Left kidney (tissue), 2 donors: ENCODE results near the gene OR51B2. TPM values are rescaled to one million over a fixed set of nuclear protein-coding genes. Genes with fewer than 3 reads are reported as not detected.
"Not testable (repeated sequence)": the region's sequence is repeated elsewhere in the genome, so short reads cannot be mapped to it uniquely, and the experiment has no call there.

Source experiments
- DNase-seq: peaks from one replicate; pipeline ENCODE4 v3.0.0-alpha.2; 2013
- polyA plus RNA-seq: library from polyadenylated mRNA; unstranded; fragments of 120-200 nt; gene quantifications from one replicate; pipeline ENCODE4 v1.2.1, GENCODE V29; 2013; ENCODE audit not compliant: insufficient read length

The OR51B2 gene
- polyA plus RNA-seq, 1 donor = not detected

DNA sequence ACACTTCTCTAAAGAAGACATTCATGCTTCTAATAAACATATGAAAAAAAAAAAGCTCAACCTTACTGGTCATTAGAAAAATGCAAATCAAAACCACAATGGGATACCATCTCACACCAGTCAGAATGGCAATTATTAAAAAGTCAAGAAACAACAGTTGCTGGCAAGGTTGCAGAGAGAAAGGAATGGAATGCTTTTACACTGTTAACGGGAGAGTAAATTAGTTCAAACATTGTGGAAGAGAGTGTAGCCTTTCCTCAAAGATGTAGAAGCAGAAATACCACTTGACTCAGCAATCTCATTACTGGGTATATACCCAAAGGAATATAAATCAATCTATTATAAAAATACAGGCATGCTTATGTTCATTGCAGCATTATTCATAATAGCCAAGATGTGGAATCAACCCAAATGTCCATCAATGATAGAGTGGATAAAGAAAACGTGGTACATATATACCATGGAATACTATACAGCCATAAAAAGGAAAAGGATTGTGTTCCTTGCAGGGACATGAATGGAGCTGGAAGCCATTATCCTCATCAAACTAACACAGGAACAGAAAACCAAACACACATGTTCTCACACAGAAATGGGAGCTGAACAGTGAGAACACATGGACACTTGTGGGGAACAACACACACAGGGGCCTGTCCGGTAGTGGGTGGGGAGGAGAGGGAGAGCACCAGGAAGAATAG lies 10.6 kb downstream of the OR51B2 start:
- DNase-seq = not testable (repeated sequence)

DNA sequence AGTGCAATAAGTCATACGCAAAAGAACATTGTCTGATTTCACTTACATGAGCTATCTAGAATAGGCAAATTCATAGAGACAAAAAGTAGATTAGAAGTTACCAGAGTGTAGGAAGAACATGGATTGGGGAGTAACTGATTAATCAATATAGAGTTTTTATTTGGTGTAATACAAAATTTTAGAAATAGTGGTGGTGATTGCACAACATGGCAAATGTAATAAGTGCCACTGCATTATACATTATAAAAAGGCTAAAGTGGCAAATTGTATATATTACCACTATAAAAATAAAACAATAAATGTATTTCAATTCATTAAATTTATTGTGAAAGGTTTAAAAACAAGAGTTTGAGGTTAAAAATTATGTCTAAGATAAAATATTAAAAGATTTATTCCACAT lies 13.7 kb downstream of the OR51B2 start:
- DNase-seq = no peak

DNA sequence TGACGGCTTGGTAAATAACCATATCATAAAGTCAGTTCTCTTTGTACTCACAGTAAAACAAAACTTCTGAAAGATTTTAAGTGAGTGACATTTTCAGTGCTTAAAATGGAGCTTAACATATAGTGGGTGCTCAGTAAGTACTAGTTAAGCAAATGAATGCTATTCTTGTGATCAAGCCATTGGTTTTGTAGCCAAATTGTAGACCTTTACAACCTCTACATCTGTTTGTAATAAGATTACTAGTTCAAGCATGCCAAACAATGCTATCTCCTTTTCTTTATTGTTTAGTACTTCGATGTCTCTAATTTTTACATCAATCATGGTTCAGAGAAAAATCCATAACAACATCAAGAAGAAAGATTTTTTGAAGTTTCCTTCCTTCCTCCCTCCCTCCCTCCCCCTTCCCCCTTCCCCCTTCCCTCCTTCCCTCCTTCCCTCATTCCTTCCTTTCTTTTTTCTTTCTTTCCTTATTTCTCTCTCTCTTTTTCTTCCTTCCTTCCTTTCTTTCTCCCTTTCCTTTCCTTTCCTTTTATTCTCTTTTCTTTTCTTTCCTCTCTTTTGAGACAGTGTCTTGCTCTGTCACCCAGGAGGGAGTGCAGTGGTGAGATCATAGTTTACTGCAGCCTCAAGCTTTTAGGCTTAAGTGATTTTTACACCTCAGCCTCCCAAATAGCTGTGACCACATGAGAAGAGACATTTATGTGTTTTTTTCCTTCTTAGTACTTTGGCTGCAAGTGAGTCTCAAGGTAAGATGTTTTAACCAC lies 16.7 kb downstream of the OR51B2 start:
- no peak for DNase-seq

DNA sequence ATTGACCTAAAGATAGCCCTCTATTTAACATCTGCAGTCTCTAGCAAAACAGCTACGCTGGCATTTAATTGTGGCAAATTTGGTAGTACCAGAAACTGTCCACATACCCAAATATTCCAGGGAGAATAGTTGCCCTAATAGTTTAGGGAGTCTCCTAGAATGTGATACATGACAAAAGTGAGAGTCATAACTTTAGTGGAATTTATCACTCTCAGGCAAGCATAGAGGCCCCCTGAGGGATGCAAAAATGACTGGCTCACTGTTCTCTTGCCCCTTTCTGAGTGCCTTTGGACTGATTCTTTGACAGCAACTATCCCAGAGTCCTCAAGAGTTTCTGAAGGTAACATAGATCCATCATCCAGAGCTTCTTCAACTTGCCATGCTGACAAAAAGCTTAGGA lies 20.1 kb downstream of the OR51B2 start:
- DNase-seq = no peak

DNA sequence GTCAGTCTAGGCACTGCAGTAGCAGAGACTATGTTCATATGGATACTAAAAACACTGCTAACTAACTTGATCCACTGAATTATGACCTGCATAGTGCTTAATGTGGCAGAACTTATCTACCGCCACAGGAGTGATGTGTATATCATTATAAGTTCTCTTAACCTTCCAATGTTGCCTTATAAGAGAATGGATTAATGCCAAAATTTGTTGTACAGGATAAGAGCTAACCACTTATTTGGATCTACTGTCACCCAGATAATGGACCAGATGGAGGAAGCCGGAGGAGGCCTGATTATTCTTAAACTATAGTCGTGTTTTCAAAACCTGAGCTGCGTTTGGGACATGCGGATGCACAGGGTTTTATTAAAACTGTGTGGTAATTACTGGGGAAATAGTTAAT lies 20.5 kb downstream of the OR51B2 start:
- DNase-seq = no peak

DNA sequence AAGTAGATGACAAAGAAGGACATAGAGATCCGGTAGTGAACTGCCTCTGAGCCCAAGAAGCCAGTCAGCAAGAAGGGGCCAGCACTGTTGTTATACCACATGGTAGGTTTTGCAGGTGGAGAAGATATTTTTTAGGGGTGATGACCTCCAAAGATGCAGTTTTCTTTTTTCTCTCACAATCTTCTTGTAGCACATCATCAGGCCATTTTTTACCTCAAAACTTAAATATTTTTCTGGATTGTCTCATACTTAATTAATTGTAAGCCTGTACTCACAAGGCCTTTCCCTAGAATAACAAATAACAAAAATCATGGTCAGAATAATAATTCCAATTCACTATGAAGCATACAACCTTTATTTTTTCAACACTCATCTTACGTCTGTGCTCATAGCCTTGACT lies 22.3 kb downstream of the OR51B2 start, which contains the start of gene OR51B4:
TSS of gene OR51B4 (minus strand) at position 101 of the 400 bp plus-strand sequence. CDS start at position 101, 0 bp downstream.
- no peak for DNase-seq

DNA sequence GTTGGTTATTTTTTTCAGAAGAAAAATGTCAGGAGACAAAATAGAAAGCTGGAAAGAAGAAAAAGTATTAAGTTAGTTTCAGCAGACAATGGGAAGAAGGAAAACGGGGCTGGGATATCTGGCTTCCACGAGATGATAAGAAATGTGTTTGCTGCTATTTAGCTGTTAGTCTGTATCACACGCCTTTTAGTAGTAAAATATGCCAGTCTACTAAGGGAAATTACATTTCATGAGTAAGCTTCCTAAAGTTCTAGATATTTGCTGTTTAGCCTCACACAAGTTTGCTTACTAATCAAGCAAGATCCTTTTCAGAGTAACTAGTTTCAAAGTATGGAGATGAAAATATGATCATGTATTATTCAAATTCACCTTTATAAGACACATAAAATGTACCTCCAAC lies 23.8 kb downstream of the OR51B2 start:
- DNase-seq = no peak

DNA sequence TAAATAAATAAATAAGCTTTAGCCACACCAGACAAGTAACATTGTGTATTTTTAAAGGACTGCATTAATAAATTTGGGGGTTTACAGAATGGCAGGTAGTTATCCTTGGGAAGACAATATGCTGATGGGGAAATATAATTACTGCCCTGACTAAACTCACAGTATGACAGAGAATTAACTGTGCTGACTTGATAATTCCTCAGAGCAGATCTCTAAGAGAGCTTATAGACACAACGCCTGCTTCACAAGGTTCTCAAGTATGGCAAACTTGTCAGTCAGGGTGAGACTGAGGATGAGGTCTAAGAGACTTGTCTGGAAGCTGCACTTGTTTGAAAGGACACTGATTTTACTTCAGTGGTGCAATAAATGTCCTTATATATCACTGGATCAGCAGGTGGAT lies 25.6 kb downstream of the OR51B2 start:
- DNase-seq = no peak

DNA sequence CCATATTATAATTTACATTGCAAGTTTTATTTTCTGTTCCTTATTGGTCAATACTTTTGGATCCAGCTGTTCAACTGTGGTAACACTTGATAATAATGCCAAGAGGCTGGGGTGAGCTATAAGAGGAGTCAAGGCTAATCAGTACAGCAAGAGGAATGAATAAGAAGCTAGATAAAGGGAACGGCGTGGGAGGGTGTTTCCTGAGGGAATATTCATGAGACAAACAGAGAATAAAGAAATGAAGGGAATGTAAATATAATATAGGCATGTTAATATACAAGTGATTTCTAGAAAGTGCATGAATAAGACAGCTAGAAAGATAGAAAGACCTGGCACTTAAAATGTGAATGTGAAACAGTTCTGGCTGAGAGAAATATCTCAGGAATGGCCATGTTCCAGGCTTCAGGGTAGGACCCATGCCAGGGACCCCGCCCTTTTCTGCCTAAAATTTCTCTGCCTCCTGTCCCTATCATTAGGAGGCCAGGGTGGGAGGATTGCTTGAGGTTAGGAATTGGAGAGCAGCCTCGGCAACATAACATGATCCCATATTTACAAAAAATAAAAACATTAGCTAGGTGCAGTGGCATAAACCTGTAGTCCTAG lies 26.3 kb downstream of the OR51B2 start:
- DNase-seq = no peak

DNA sequence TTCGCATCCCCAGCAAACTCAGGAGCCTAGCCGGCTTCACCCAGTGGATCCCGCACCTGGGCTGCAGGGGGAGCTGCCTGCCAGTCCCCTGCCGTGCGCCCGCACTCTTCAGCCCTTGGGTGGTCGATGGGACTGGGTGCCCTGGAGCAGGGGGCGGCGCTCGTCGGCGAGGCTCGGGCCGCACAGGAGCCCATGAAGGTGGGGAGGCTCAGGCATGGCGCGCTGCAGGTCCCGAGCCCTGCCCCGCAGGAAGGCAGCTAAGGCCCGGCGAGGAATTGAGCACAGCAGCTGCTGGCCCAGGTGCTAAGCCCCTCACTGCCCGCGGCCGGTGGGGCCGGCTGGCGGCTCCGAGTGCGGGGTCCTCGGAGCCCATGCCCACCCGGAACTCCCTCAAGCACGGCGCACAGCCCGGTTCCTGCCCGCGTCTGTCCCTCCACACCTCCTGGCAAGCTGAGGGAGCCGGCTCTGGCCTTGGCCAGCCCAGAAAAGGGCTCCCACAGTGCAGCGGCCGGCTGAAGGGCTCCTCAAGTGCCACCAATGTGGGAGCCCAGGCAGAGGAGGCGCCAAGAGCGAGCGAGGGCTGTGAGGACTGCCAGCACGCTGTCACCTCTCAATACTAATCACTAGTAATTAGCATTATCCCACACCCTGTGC lies 29.6 kb downstream of the OR51B2 start:
- not testable (repeated sequence) for DNase-seq

DNA sequence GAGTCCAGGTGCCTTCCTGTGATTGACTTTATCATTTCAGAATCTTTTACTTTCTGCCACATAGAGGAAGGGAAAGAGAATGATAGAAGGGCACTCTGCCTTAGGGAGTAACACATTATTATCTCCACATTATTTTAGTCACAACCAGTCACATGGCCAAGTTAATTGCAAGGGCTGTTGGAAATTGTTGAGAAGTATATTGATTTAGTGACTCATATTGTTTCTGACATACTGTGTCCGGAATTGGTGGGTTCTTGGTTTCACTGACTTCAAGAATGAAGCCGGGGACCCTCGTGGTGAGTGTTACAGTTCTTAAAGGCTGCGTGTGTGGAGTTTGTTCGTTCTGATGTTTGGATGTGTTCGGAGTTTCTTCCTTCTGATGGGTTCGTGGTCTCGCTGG lies 31.1 kb downstream of the OR51B2 start:
- DNase-seq = no peak

DNA sequence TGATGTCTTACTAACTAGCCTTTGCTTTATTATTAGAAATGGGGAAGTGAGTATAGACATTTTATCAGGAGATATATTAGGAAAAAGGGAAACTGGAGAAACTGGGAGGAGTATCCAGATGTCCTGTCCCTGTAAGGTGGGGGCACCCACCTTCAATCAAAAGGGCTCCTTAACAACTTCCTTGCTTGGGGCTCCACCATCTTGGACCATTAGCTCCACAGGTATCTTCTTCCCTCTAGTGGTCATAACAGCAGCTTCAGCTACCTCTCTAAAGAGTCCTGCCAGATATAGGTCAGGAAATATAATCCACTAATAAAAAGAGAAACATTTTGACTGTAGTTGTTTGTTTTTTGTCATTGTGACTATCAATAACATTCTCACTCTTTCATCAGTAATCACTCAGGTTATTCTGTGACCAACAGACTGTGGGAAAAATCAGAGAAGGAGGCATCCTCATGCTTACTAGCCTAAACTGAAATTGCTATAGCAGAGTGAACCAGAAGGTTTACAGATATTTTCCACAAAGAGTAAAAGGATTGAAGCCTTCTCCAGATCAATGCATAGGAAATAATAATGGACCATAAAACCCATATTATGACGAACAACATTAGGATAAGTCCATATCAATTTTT lies 32.8 kb downstream of the OR51B2 start:
- no peak for DNase-seq

DNA sequence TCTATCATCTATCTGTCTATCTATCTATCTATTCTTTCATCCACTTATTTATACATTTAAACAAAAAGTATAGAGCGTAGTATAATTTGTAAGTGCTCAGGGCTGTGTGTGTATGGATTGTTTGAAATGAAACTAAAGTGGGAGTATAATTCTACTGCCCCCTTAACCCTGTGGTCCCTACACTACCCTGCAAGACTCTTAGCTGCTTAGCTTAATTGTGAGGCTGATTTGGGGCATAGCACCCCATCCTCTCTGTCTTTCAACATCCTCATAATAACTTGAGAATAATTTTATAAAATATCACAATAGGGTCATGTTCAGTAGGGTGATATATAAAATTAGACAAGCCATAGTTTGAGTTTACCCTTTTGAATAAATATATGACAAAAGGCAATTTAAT lies 34.0 kb downstream of the OR51B2 start:
- DNase-seq = no peak

DNA sequence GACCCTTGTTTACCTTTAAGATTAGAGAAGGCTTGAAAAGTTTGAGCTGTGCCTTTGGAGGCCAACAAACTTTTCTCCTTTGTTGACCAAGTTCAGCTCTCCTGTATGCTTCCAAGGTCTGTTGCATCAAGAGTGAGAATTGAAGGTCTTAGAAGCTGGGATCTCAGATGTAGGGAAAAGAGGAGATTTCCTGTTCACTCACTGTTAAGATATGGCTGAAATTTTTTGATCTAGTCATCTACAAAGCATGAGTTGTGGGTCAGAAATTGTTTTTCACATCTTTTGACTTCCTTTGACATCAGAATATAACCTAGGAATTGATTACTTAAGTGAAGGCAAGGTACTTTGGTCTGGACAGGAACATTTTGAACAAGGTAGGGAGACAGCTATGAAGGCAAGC lies 34.4 kb downstream of the OR51B2 start:
- no peak for DNase-seq

DNA sequence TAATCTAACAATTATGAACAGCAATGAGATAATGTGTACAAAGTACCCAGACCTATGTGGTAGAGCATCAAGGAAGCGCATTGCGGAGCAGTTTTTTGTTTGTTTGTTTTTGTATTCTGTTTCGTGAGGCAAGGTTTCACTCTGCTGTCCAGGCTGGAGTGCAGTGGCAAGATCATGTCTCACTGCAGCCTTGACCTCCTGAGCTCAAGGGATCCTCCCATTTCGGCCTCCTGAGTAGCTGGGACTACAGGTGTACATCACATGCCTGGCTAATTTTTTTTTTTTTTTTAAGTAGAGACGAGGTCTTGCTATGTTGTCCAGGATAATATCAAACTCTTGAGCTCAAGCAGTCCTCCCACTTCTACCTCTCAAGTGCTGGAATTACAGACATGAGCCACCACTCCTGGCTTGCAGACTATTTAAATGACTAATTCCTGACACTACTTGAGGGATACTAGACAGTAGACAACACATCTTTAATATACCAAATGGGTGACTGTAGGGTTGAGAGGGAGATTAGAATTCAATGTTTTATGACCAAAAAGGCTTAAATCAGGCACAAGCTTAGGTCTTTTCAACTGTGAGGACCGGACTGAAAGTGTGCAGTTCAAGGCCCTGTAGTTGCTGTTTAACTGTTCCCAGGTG lies 35.1 kb downstream of the OR51B2 start:
- DNase-seq = no peak

DNA sequence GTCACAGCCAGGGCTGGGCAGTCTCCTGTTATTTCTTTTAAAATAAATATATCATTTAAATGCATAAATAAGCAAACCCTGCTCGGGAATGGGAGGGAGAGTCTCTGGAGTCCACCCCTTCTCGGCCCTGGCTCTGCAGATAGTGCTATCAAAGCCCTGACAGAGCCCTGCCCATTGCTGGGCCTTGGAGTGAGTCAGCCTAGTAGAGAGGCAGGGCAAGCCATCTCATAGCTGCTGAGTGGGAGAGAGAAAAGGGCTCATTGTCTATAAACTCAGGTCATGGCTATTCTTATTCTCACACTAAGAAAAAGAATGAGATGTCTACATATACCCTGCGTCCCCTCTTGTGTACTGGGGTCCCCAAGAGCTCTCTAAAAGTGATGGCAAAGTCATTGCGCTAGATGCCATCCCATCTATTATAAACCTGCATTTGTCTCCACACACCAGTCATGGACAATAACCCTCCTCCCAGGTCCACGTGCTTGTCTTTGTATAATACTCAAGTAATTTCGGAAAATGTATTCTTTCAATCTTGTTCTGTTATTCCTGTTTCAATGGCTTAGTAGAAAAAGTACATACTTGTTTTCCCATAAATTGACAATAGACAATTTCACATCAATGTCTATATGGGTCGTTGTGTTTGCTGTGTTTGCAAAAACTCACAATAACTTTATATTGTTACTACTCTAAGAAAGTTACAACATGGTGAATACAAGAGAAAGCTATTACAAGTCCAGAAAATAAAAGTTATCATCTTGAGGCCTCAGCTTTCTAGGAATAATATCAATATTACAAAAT lies 35.8 kb downstream of the OR51B2 start:
- DNase-seq = no peak

DNA sequence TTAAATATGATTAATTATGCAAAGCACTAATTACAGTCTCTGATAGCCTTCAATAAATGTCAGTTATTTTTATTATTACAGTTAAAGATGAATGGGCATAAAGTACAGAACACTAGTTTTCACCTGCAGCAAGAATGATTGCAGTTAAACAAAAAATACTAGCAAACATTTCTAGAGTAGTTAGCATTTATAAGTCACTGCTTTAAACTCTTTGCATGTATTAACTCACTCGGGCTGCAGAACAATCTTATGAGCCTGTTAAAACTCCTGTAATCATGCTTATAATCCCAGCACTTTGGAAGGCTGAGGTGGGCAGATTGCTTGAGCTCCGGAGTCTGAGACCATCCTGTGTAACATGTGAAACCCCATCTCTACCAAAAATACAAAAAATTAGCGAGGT lies 37.2 kb downstream of the OR51B2 start:
- DNase-seq = no peak

DNA sequence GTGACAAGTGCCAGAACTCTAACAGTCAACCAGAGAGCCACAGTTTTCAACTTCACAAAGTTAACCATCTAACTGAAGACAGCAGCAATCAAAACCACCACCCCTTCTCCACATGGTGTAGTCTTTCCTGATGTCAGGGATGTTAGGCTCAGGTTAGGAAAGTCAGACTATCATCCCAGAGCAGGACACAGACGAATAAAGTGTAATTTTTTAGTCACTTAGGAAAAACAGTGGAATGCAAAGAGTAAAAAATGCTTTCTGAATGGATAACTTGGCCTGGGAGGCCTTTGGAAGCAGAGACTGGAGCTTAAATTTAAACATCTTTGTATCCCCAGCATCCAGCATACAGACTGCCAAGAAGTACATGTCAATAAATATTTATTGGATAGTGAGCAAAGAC lies 37.7 kb downstream of the OR51B2 start:
- DNase-seq = no peak

DNA sequence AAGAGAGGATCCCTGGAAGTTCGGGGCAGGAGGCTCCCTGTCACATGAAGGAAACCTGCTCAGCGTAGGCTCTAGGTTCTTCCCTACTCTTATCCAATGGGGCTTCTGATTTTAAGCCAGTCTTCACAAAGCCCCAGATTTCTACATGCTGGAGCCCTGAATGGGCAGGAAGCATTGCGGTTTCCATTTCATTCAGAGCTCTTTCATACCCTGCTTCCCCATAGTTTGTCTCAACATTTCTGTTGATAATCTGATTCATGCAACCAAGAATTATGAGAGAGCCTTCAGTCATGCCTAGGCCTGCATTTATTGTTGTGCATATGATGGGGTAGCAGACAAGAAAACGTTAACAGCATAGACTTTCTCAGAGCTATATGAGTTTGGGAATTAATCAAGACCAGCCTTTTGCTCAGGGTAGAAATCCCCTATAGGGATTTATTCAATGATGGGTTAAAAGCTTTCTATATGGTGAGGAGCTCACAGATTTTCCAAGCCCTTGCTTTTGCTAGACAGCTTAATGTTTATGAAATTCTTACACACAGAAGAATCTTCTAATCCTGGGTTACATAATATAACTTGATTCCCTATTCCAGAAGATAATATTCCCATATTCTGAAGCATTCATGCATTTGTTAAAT lies 38.3 kb downstream of the OR51B2 start:
- no peak for DNase-seq

DNA sequence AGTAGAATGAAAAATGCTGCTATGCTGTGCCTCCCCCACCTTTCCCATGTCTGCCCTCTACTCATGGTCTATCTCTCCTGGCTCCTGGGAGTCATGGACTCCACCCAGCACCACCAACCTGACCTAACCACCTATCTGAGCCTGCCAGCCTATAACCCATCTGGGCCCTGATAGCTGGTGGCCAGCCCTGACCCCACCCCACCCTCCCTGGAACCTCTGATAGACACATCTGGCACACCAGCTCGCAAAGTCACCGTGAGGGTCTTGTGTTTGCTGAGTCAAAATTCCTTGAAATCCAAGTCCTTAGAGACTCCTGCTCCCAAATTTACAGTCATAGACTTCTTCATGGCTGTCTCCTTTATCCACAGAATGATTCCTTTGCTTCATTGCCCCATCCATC lies 39.5 kb downstream of the OR51B2 start:
- DNase-seq = no peak
